Naive thymus-derived CD8-positive, alpha-beta T cell (primary cell): ENCODE data around the gene VPS36. TPM values are rescaled to one million over a fixed set of nuclear protein-coding genes. Genes with fewer than 3 reads are reported as not detected.
"Not testable (repeated sequence)": the region's sequence is repeated elsewhere in the genome, so short reads cannot be mapped to it uniquely, and the experiment has no call there.

ENCODE experiments used
- ATAC-seq, 2 donors: fragments of 150-1000 bp; cut with Tn5 transposase in 1 of 2; sonication (Bioruptor Pico), chemical (Tn5 transposase) in 1 of 2; 1 replicate in 1 of 2; 2 replicates in 1 of 2; pipeline ENCODE4 v1.10.0; 2021; ENCODE audit warnings: mild to moderate bottlenecking in 2 of 2, moderate library complexity in 2 of 2
- POLR2A ChIA-PET: fragments of 350-600 bp; sonication (Branson Sonifier 250); formaldehyde crosslinking; loops from one replicate; lab custom pipeline; 2021; ENCODE audit warnings: antibody characterized with exemption; lab: Charles Lee
- DNase-seq, 10 donors: peaks; one replicate each; pipeline versions ENCODE4 v3.0.0 to v3.0.0-alpha.2; 2020 to 2022
- H3K27ac Mint-ChIP-seq, 10 donors: one replicate each; pipeline ENCODE4 v1.8.0; 2020 to 2022; ENCODE audit warnings: mild to moderate bottlenecking in 10 of 10, mixed read lengths in 10 of 10, moderate library complexity in 4 of 10, inconsistent platforms in 1 of 10
- H3K27me3 Mint-ChIP-seq, 5 donors: one replicate each; pipeline ENCODE4 v1.8.0; 2021 to 2022; ENCODE audit warnings: mixed read lengths in 5 of 5
- H3K36me3 Mint-ChIP-seq, 3 donors: one replicate each; pipeline ENCODE4 v1.8.0; 2020 to 2022; ENCODE audit warnings: mixed read lengths in 3 of 3, mild to moderate bottlenecking in 2 of 3, inconsistent platforms in 1 of 3
- H3K4me1 Mint-ChIP-seq, 4 donors: one replicate each; pipeline ENCODE4 v1.8.0; 2021 to 2022; ENCODE audit warnings: mixed read lengths in 4 of 4
- H3K4me3 Mint-ChIP-seq, 10 donors: one replicate each; pipeline ENCODE4 v1.8.0; 2020 to 2022; ENCODE audit warnings: mild to moderate bottlenecking in 10 of 10, mixed read lengths in 10 of 10, moderate library complexity in 6 of 10, inconsistent platforms in 1 of 10
- H3K9me3 Mint-ChIP-seq, 9 donors: one replicate each; pipeline ENCODE4 v1.8.0; 2020 to 2022; ENCODE audit warnings: mixed read lengths in 9 of 9, mild to moderate bottlenecking in 3 of 9, inconsistent platforms in 1 of 9, moderate library complexity in 1 of 9
- polyA plus RNA-seq, 3 donors: library from polyadenylated mRNA; unstranded; fragments of 300-500 nt; fragmentation: Illumina TruSeq; gene quantifications; one replicate each; pipeline ENCODE4 v1.2.3, GENCODE V29; 2021
- total RNA-seq, 8 experiments: library from RNA in 2 of 8; stranded (reverse) in 2 of 8; gene quantifications; one replicate each; pipeline ENCODE4 v1.2.3 and lab custom pipeline; 2021 to 2026

VPS36 gene
- total and polyA plus RNA-seq, 5 experiments from 2014 or later, result 33.2 to 65.4 (median 38.2) TPM

GRCh38 chr13:52399046-52399445 lies 51.4 kb downstream of the VPS36 start:
- H3K4me1 Mint-ChIP-seq, result peaks cover 0 to 3% (median under 1%) of the 10 kb centered on the region in 4 donors
- H3K4me3 Mint-ChIP-seq, result no peak overlapping the region
- no peak overlapping the region for H3K27ac Mint-ChIP-seq
- H3K27me3 Mint-ChIP-seq, result peaks cover 17 to 39% (median 25%) of the 10 kb centered on the region in 5 donors
- POLR2A ChIA-PET, result no interaction called here
- DNase-seq, result no peak
- no peaks in the 10 kb centered on the region for H3K36me3 Mint-ChIP-seq
- ATAC-seq, result no peak
- H3K9me3 Mint-ChIP-seq, result no peaks in the 10 kb centered on the region

- DNase-seq, result no peak
- H3K27ac Mint-ChIP-seq, result peak overlapping the region in 1 of 10 donors; percentile 16
- POLR2A ChIA-PET, result no interaction called here
These were observed 54.7 kb downstream of the VPS36 start for GRCh38 chr13:52395704-52396103.

GRCh38 chr13:52394586-52394985 lies 55.8 kb downstream of the VPS36 start:
- H3K9me3 Mint-ChIP-seq, result no peaks in the 10 kb centered on the region
- no peaks in the 10 kb centered on the region for H3K36me3 Mint-ChIP-seq
- H3K4me1 Mint-ChIP-seq, result no peaks in the 10 kb centered on the region
- POLR2A ChIA-PET, result no interaction called here
- H3K27ac Mint-ChIP-seq, result no peak overlapping the region
- H3K27me3 Mint-ChIP-seq, result peaks cover 0 to 20% (median 15%) of the 10 kb centered on the region in 5 donors
- DNase-seq, result no peak
- ATAC-seq, result no peak
- H3K4me3 Mint-ChIP-seq, result no peak overlapping the region

More at GRCh38 chr13:52395704-52396103, 54.7 kb downstream of the VPS36 start:
- H3K9me3 Mint-ChIP-seq, result no peaks in the 10 kb centered on the region
- H3K27me3 Mint-ChIP-seq, result peaks cover 2 to 20% (median 17%) of the 10 kb centered on the region in 5 donors
- H3K4me1 Mint-ChIP-seq, result no peaks in the 10 kb centered on the region
- no peaks in the 10 kb centered on the region for H3K36me3 Mint-ChIP-seq
- H3K4me3 Mint-ChIP-seq, result no peak overlapping the region
- no peak for ATAC-seq

GRCh38 chr13:52393572-52394357 lies 56.7 kb downstream of the VPS36 start:
- Mint-ChIP-seq H3K4me1 (no peaks in the 10 kb centered on the region), H3K4me3 (no peak overlapping the region), H3K9me3 (no peaks in the 10 kb centered on the region), H3K27me3 (peaks cover 0 to 20% (median 15%) of the 10 kb centered on the region in 5 donors), H3K27ac (no peak overlapping the region), H3K36me3 (no peaks in the 10 kb centered on the region)
- no peak for DNase-seq
- POLR2A ChIA-PET, result no interaction called here
- ATAC-seq, result no peak

- Mint-ChIP-seq H3K27me3 (no peaks in the 10 kb centered on the region), H3K36me3 (no peaks in the 10 kb centered on the region), H3K27ac (no peak overlapping the region), H3K4me1 (no peaks in the 10 kb centered on the region), H3K4me3 (no peak overlapping the region), H3K9me3 (no peaks in the 10 kb centered on the region)
- POLR2A ChIA-PET, result no interaction called here
- DNase-seq (no peak), ATAC-seq (no peak)
These were observed 62.7 kb downstream of the VPS36 start for GRCh38 chr13:52387721-52388120.

GRCh38 chr13:52385870-52386269 lies 64.6 kb downstream of the VPS36 start:
- Mint-ChIP-seq H3K9me3 (no peaks in the 10 kb centered on the region), H3K27ac (no peak overlapping the region), H3K4me3 (no peak overlapping the region), H3K4me1 (no peaks in the 10 kb centered on the region), H3K36me3 (no peaks in the 10 kb centered on the region), H3K27me3 (no peaks in the 10 kb centered on the region)
- DNase-seq (no peak), ATAC-seq (no peak)
- POLR2A ChIA-PET, result no interaction called here

GRCh38 chr13:52383366-52383765 lies 67.1 kb downstream of the VPS36 start:
- DNase-seq, result no peak
- H3K27me3 Mint-ChIP-seq, result no peaks in the 10 kb centered on the region
- H3K27ac Mint-ChIP-seq, result no peak overlapping the region
- no peak for ATAC-seq
- H3K4me1 Mint-ChIP-seq, result no peaks in the 10 kb centered on the region
- peaks cover 0 to 2% (median 0%) of the 10 kb centered on the region in 3 donors for H3K36me3 Mint-ChIP-seq
- no peaks in the 10 kb centered on the region for H3K9me3 Mint-ChIP-seq
- H3K4me3 Mint-ChIP-seq, result no peak overlapping the region
- POLR2A ChIA-PET, result no interaction called here

GRCh38 chr13:52378312-52378711 lies 72.1 kb downstream of the VPS36 start:
- ATAC-seq (no peak), DNase-seq (no peak)
- Mint-ChIP-seq H3K9me3 (no peaks in the 10 kb centered on the region), H3K27me3 (no peaks in the 10 kb centered on the region), H3K36me3 (peaks cover 0 to 2% (median 0%) of the 10 kb centered on the region in 3 donors), H3K4me3 (no peak overlapping the region), H3K27ac (no peak overlapping the region), H3K4me1 (no peaks in the 10 kb centered on the region)
- POLR2A ChIA-PET, result no interaction called here

GRCh38 chr13:52377898-52378297 lies 72.5 kb downstream of the VPS36 start:
- no peaks in the 10 kb centered on the region for H3K4me1 Mint-ChIP-seq
- no peak overlapping the region for H3K4me3 Mint-ChIP-seq
- H3K27ac Mint-ChIP-seq, result no peak overlapping the region
- no peak for ATAC-seq
- peaks cover 0 to 2% (median 0%) of the 10 kb centered on the region in 3 donors for H3K36me3 Mint-ChIP-seq
- H3K27me3 Mint-ChIP-seq, result no peaks in the 10 kb centered on the region
- H3K9me3 Mint-ChIP-seq, result no peaks in the 10 kb centered on the region
- POLR2A ChIA-PET, result no interaction called here
- no peak for DNase-seq

- DNase-seq, result no peak
- H3K27ac Mint-ChIP-seq, result no peak overlapping the region
- H3K36me3 Mint-ChIP-seq, result peaks cover 0 to 2% (median 0%) of the 10 kb centered on the region in 3 donors
- no peak for ATAC-seq
- no peaks in the 10 kb centered on the region for H3K4me1 Mint-ChIP-seq
- H3K9me3 Mint-ChIP-seq, result no peaks in the 10 kb centered on the region
- H3K27me3 Mint-ChIP-seq, result no peaks in the 10 kb centered on the region
- POLR2A ChIA-PET, result no interaction called here
- no peak overlapping the region for H3K4me3 Mint-ChIP-seq
These were observed 75.5 kb downstream of the VPS36 start for GRCh38 chr13:52374873-52375411.

GRCh38 chr13:52374389-52374788 lies 76.0 kb downstream of the VPS36 start:
- ATAC-seq, result no peak
- POLR2A ChIA-PET, result no interaction called here
- Mint-ChIP-seq H3K27ac (no peak overlapping the region), H3K9me3 (no peaks in the 10 kb centered on the region), H3K27me3 (no peaks in the 10 kb centered on the region), H3K36me3 (peaks cover 0 to 2% (median 0%) of the 10 kb centered on the region in 3 donors), H3K4me1 (no peaks in the 10 kb centered on the region), H3K4me3 (no peak overlapping the region)
- no peak for DNase-seq

GRCh38 chr13:52373277-52373676 lies 77.2 kb downstream of the VPS36 start:
- ATAC-seq, result not testable (repeated sequence)

GRCh38 chr13:52371736-52372247 lies 78.6 kb downstream of the VPS36 start:
- H3K9me3 Mint-ChIP-seq, result no peaks in the 10 kb centered on the region
- H3K4me3 Mint-ChIP-seq, result no peak overlapping the region
- H3K4me1 Mint-ChIP-seq, result no peaks in the 10 kb centered on the region
- no peaks in the 10 kb centered on the region for H3K36me3 Mint-ChIP-seq
- H3K27me3 Mint-ChIP-seq, result no peaks in the 10 kb centered on the region
- DNase-seq (no peak), ATAC-seq (no peak)
- no peak overlapping the region for H3K27ac Mint-ChIP-seq
- POLR2A ChIA-PET, result no interaction called here

More at GRCh38 chr13:52373277-52373676, 77.2 kb downstream of the VPS36 start:
- H3K27me3 Mint-ChIP-seq, DNase-seq, H3K27ac Mint-ChIP-seq, H3K4me3 Mint-ChIP-seq, H3K4me1 Mint-ChIP-seq, POLR2A ChIA-PET, H3K36me3 Mint-ChIP-seq, H3K9me3 Mint-ChIP-seq: not testable (repeated sequence)
